B cell (primary cell): ENCODE measurements around the gene ALDH3A1. TPM values are rescaled to one million over a fixed set of nuclear protein-coding genes. Genes with fewer than 3 reads are reported as not detected.

Experiments
- ATAC-seq: fragments of 200-7000 bp; cut with Tn5 transposase; one replicate; pipeline ENCODE4 v1.10.0; 2021; ENCODE audit warnings: low read depth, mild to moderate bottlenecking, moderate number of reproducible peaks, moderate library complexity
- CTCF ChIA-PET: fragments of 350-600 bp; sonication (Branson Sonifier 250); formaldehyde crosslinking; loops from one replicate; lab custom pipeline; 2021; ENCODE audit warnings: antibody characterized with exemption, inconsistent platforms; lab: Charles Lee
- POLR2A ChIA-PET: fragments of 350-600 bp; sonication (Branson Sonifier 250); formaldehyde crosslinking; loops from one replicate; lab custom pipeline; 2021; ENCODE audit warnings: antibody characterized with exemption; lab: Charles Lee
- DNase-seq: peaks from one replicate; pipeline ENCODE4 v3.0.0; 2013
- H2AFZ ChIP-seq: 2 replicates; pipeline ENCODE4 v1.6.1; 2012; ENCODE audit warnings: mild to moderate bottlenecking, low read depth, low read length; ENCODE audit not compliant: insufficient read depth, poor library complexity, severe bottlenecking
- H3K27ac ChIP-seq, 2 donors: 1 replicate in 1 of 2; 2 replicates in 1 of 2; pipeline ENCODE4 v1.5.1; 2012 to 2013; ENCODE audit warnings: low read length in 2 of 2, mild to moderate bottlenecking in 2 of 2, moderate library complexity in 1 of 2
- H3K27me3 ChIP-seq, 4 experiments: fragments of 200-600 bp in 1 of 4; sonication (generic) in 1 of 4; replicated peaks in 1 of 4; 1 replicate in 2 of 4; 2 replicates in 2 of 4; pipeline versions ENCODE4 v1.6.1 to v1.7.0; 2013 to 2016; ENCODE audit warnings: low read length in 3 of 4, mild to moderate bottlenecking in 2 of 4, mixed read lengths in 1 of 4, moderate library complexity in 1 of 4; ENCODE audit not compliant: insufficient read depth in 4 of 4, control insufficient read depth in 3 of 4; ENCODE audit errors: control extremely low read depth in 1 of 4
- H3K36me3 ChIP-seq, 2 experiments: replicated peaks in 1 of 2; 1 replicate in 1 of 2; 2 replicates in 1 of 2; pipeline versions ENCODE4 v1.6.1 to v1.7.1; 2013; ENCODE audit warnings: low read length in 1 of 2; ENCODE audit not compliant: insufficient read depth in 2 of 2, control insufficient read depth in 1 of 2; ENCODE audit errors: control extremely low read depth in 1 of 2, extremely low read depth in 1 of 2
- H3K4me1 ChIP-seq, 2 donors: fragments of 200-600 bp in 1 of 2; sonication (generic) in 1 of 2; 1 replicate in 1 of 2; 2 replicates in 1 of 2; pipeline versions ENCODE4 v1.5.1 to v1.6.1; 2013 to 2017; ENCODE audit warnings: low read length in 2 of 2; ENCODE audit not compliant: control insufficient read depth in 2 of 2, insufficient read depth in 2 of 2
- H3K4me2 ChIP-seq: replicated peaks from 2 replicates; pipeline ENCODE3; 2012; ENCODE audit warnings: mild to moderate bottlenecking, low read depth, low read length; ENCODE audit not compliant: poor library complexity, severe bottlenecking
- H3K4me3 ChIP-seq, 5 experiments: fragments of 200-600 bp in 1 of 5; sonication (generic) in 1 of 5; 1 replicate in 3 of 5; 2 replicates in 2 of 5; pipeline versions ENCODE4 v1.5.1 to v1.7.0; 2011 to 2016; ENCODE audit warnings: low read length in 4 of 5, mild to moderate bottlenecking in 4 of 5, low read depth in 2 of 5, control low read depth in 1 of 5, moderate library complexity in 1 of 5; ENCODE audit not compliant: insufficient read depth in 1 of 5; ENCODE audit errors: control extremely low read depth in 1 of 5, extremely low read depth in 1 of 5
- H3K79me2 ChIP-seq: fragments of 200-600 bp; sonication (generic); one replicate; pipeline ENCODE4 v1.6.0; 2016; ENCODE audit warnings: low read length; ENCODE audit not compliant: control insufficient read depth, insufficient read depth
- H3K9ac ChIP-seq: fragments of 200-600 bp; sonication (generic); 2 replicates; pipeline ENCODE4 v1.6.1; 2017; ENCODE audit warnings: mild to moderate bottlenecking, low read length, moderate library complexity
- H3K9me3 ChIP-seq, 3 donors: one replicate each; pipeline versions ENCODE4 v1.6.1 to v1.7.1; 2013; ENCODE audit warnings: low read length in 2 of 3; ENCODE audit not compliant: control insufficient read depth in 2 of 3, insufficient read depth in 1 of 3; ENCODE audit errors: control extremely low read depth in 1 of 3
- H4K20me1 ChIP-seq: 2 replicates; pipeline ENCODE4 v1.6.0; 2012; ENCODE audit warnings: mild to moderate bottlenecking, low read length; ENCODE audit not compliant: insufficient read depth, control insufficient read depth, poor library complexity, severe bottlenecking
- H3K27ac Mint-ChIP-seq: one replicate; pipeline ENCODE4 v1.8.0; 2021; ENCODE audit warnings: mixed read lengths
- H3K27me3 Mint-ChIP-seq: one replicate; pipeline ENCODE4 v1.8.0; 2021; ENCODE audit warnings: mixed read lengths
- H3K4me1 Mint-ChIP-seq: one replicate; pipeline ENCODE4 v1.8.0; 2021; ENCODE audit warnings: mixed read lengths
- H3K4me3 Mint-ChIP-seq: one replicate; pipeline ENCODE4 v1.8.0; 2021; ENCODE audit warnings: mixed read lengths
- H3K9me3 Mint-ChIP-seq: one replicate; pipeline ENCODE4 v1.8.0; 2022; ENCODE audit warnings: mixed read lengths; ENCODE audit not compliant: insufficient read depth
- CTCF ChIP-seq: fragments of 200-600 bp; IDR thresholded peaks from one replicate; pipeline ENCODE4 v1.8.0; 2022; ENCODE audit warnings: antibody characterized with exemption, mild to moderate bottlenecking
- EZH2 ChIP-seq: IDR thresholded peaks from 2 replicates; pipeline ENCODE4 v1.6.1; 2012; ENCODE audit warnings: borderline replicate concordance, low read depth, mild to moderate bottlenecking, moderate library complexity, low read length; ENCODE audit not compliant: insufficient read depth, poor library complexity, severe bottlenecking
- WGBS: methylation state at CpG from one replicate; pipeline ENCODE4 v1.1.5; 2013; ENCODE audit warnings: missing lambda C conversion rate; ENCODE audit not compliant: insufficient coverage; 5-methylcytosine and 5-hydroxymethylcytosine counted together
- intact Hi-C: fragments of 100-400 bp; cut with micrococcal nuclease; formaldehyde crosslinking; loops from one replicate; pipeline ENCODE4 v1.10.0; 2022
- polyA plus RNA-seq: library from polyadenylated mRNA; depleted of rRNA; stranded (reverse); fragments of >200 nt; gene quantifications from 2 replicates; pipeline ENCODE4 v1.2.3, GENCODE V29; 2012
- total RNA-seq, 2 donors: library from RNA; stranded (reverse); fragments of 120-200 nt in 1 of 2; gene quantifications; 1 replicate in 1 of 2; 2 replicates in 1 of 2; pipeline versions ENCODE4 v1.2.3 to v1.2.4, GENCODE V29; 2013 to 2022

Gene ALDH3A1
- total and polyA plus RNA-seq, 2 donors (not counting 1 experiment from before 2014, with no cell fraction given), result not detected

GRCh38 chr17:19762515-19762961 lies 14.4 kb upstream of the ALDH3A1 start:
- H3K27ac Mint-ChIP-seq, result peak overlapping the region; percentile 11
- no peak overlapping the region for H3K4me3 Mint-ChIP-seq
- H3K27ac ChIP-seq, result no peak overlapping the region
- ATAC-seq (peak; percentile 71), DNase-seq (peak; percentile 80)
- H3K79me2 ChIP-seq, result no peaks in the 10 kb centered on the region
- no peak overlapping the region for H3K9ac ChIP-seq
- POLR2A ChIA-PET, result no interaction called here
- intact Hi-C loops, result loop anchor here (1.0 kb wide), 1 partner anchor 248 kb away; no protein-coding TSS in a partner anchor
- WGBS, result 28% methylated on average over 15 of the region's 15 CpGs
- no peaks in the 10 kb centered on the region for H3K27me3 Mint-ChIP-seq
- CTCF ChIA-PET, result interaction anchor here (0.9 to 10.7 kb wide), 22 partner anchors 8 to 399 kb away, joined by 3 to 285 read pairs (median 5); partner anchors contain the start of genes ALDH3A2, B9D1 and MAPK7
- H3K4me1 Mint-ChIP-seq, result no peaks in the 10 kb centered on the region
- H2AFZ ChIP-seq, result peak overlapping the region; percentile 49
- H3K4me3 ChIP-seq, result no peak overlapping the region
- H3K9me3 ChIP-seq, result no peaks in the 10 kb centered on the region
- peak overlapping the region; percentile 38 for H3K4me2 ChIP-seq
- H3K36me3 ChIP-seq, result no peaks in the 10 kb centered on the region
- no peaks in the 10 kb centered on the region for H3K27me3 ChIP-seq
- H3K9me3 Mint-ChIP-seq, result no peaks in the 10 kb centered on the region
- H4K20me1 ChIP-seq, result no peaks in the 10 kb centered on the region
- peaks cover 0 to 7% of the 10 kb centered on the region in 2 donors for H3K4me1 ChIP-seq
- TF ChIP-seq EZH2 (no peak), CTCF (peak; percentile 69)

GRCh38 chr17:19760746-19761145 lies 12.6 kb upstream of the ALDH3A1 start:
- Histone ChIP-seq H3K36me3 (no peaks in the 10 kb centered on the region), H3K4me1 (peaks cover 5 to 12% of the 10 kb centered on the region in 2 donors), H3K4me3 (no peak overlapping the region), H3K27me3 (no peaks in the 10 kb centered on the region), H3K9me3 (no peaks in the 10 kb centered on the region), H3K4me2 (no peak overlapping the region), H3K9ac (no peak overlapping the region), H3K79me2 (no peaks in the 10 kb centered on the region), H3K27ac (no peak overlapping the region), H2AFZ (no peak overlapping the region), H4K20me1 (no peaks in the 10 kb centered on the region)
- peaks cover 11% of the 10 kb centered on the region for H3K4me1 Mint-ChIP-seq
- DNase-seq (no peak), ATAC-seq (no peak)
- intact Hi-C loops, result no loop called here
- ChIA-PET CTCF (interaction anchor here (1.6 to 10.7 kb wide), 5 partner anchors 12 to 397 kb away, joined by 4 to 285 read pairs (median 37); partner anchors contain the start of genes ALDH3A1, ALDH3A2 and B9D1), POLR2A (no interaction called here)
- H3K4me3 Mint-ChIP-seq, result no peak overlapping the region
- no peak for TF ChIP-seq CTCF
- TF ChIP-seq EZH2, result no peak
- no peak overlapping the region for H3K27ac Mint-ChIP-seq
- WGBS, result 66% methylated on average over 8 of the region's 9 CpGs
- no peaks in the 10 kb centered on the region for H3K9me3 Mint-ChIP-seq
- H3K27me3 Mint-ChIP-seq, result no peaks in the 10 kb centered on the region
